H1 (cell line): ENCODE results near the gene NECTIN1. TPM values are rescaled to one million over a fixed set of nuclear protein-coding genes. Genes with fewer than 3 reads are reported as not detected.

Experiments used
- CHD7 ChIP-seq: fragments of 300-600 bp; sonication (generic); IDR thresholded peaks from 2 replicates; pipeline ENCODE4 v1.7.1; 2012; ENCODE audit warnings: low read length, moderate library complexity, mild to moderate bottlenecking, inconsistent platforms; ENCODE audit not compliant: insufficient replicate concordance
- HDAC2 ChIP-seq, 2 experiments: fragments of 300-600 bp in 1 of 2; sonication (generic) in 1 of 2; IDR thresholded peaks; 2 replicates each; pipeline ENCODE4 v1.6.1; 2011 to 2012; ENCODE audit warnings: low read depth in 2 of 2, low read length in 2 of 2, mild to moderate bottlenecking in 2 of 2, moderate library complexity in 2 of 2, borderline replicate concordance in 1 of 2, inconsistent platforms in 1 of 2
- JUN ChIP-seq: IDR thresholded peaks from 2 replicates; pipeline ENCODE4 v1.6.1; 2011; ENCODE audit warnings: low read depth, mild to moderate bottlenecking, improper control_type of control experiment, low read length
- YY1 ChIP-seq: IDR thresholded peaks from 2 replicates; pipeline ENCODE4 v1.6.1; 2011; ENCODE audit warnings: low read depth, mild to moderate bottlenecking, low read length
- polyA plus RNA-seq, 7 experiments: library from polyadenylated mRNA; depleted of rRNA in 3 of 7; stranded (reverse) in 5 of 7; unstranded in 2 of 7; fragments of >200 nt in 5 of 7; fragments of 200-250 nt in 2 of 7; gene quantifications; 1 replicate in 5 of 7; 2 replicates in 1 of 7; 4 replicates in 1 of 7; pipeline versions ENCODE4 v1.2.1 to v1.2.3, GENCODE V29; 2011 to 2013; ENCODE audit warnings: missing spikeins in 2 of 7, mixed read lengths in 2 of 7
- total RNA-seq: library from RNA; stranded (reverse); fragmentation: NEBNext Ultra II Directional; extraction: Animal tissue kit (Norgen Biotek cat#: 25700); gene quantifications from 2 replicates; pipeline ENCODE4 v1.2.1, GENCODE V29; 2021

Gene NECTIN1
- total and polyA plus RNA-seq, 2 of the 8 experiments (the other 6 are each of a cell fraction or from before 2014, with no cell fraction given) = 43.2 to 97.7 TPM

GRCh38 chr11:119590651-119591351 is 138.2 kb downstream of the NECTIN1 start (continued):
- no peak for TF ChIP-seq CHD7
- no peak for TF ChIP-seq YY1
- no peak for TF ChIP-seq HDAC2 (IDR thresholded peaks at IDR 0.05; ENCODE audit: borderline replicate concordance in 1 of 2, low read depth in 2 of 2, low read length in 2 of 2)
- peak; percentile 65 for TF ChIP-seq JUN
